WTC11 (cell line): ENCODE results near the gene ZNF768. TPM values are rescaled to one million over a fixed set of nuclear protein-coding genes. Genes with fewer than 3 reads are reported as not detected.

Experiments used
- ATAC-seq: fragments of 200-7000 bp; cut with Tn5 transposase; 2 replicates; pipeline ENCODE4 v1.10.0; 2021; ENCODE audit warnings: mild to moderate bottlenecking, moderate library complexity
- CTCF ChIA-PET: fragments of 300-600 bp; sonication (Branson Sonifier 250); formaldehyde crosslinking; loops from one replicate; lab custom pipeline; 2021; ENCODE audit warnings: antibody characterized with exemption; lab: Charles Lee
- POLR2A ChIA-PET: fragments of 350-600 bp; sonication (Branson Sonifier 250); formaldehyde crosslinking; loops from one replicate; lab custom pipeline; 2021; ENCODE audit warnings: antibody characterized with exemption; lab: Charles Lee
- DNase-seq: peaks from one replicate; pipeline ENCODE4 v3.0.0; 2021; ENCODE audit warnings: low spot score
- H3K27ac Mint-ChIP-seq: 2 replicates; pipeline ENCODE4 v1.8.0; 2021; ENCODE audit warnings: mixed read lengths
- H3K27me3 Mint-ChIP-seq: 2 replicates; pipeline ENCODE4 v1.8.0; 2021; ENCODE audit warnings: low read depth, mild to moderate bottlenecking, moderate library complexity, mixed read lengths
- H3K36me3 Mint-ChIP-seq: 2 replicates; pipeline ENCODE4 v1.8.0; 2021; ENCODE audit warnings: mixed read lengths
- H3K4me1 Mint-ChIP-seq: 2 replicates; pipeline ENCODE4 v1.8.0; 2022; ENCODE audit warnings: mixed read lengths
- H3K4me3 Mint-ChIP-seq: 2 replicates; pipeline ENCODE4 v1.8.0; 2021; ENCODE audit warnings: mild to moderate bottlenecking, moderate library complexity, mixed read lengths
- H3K9me3 Mint-ChIP-seq: 2 replicates; pipeline ENCODE4 v1.8.0; 2021; ENCODE audit warnings: mixed read lengths
- CBFB ChIP-seq: sonication (generic); formaldehyde crosslinking; IDR thresholded peaks from 2 replicates; pipeline ENCODE4 v1.8.1; 2022; ENCODE audit warnings: mild to moderate bottlenecking, low read depth, missing genetic modification reagents
- CREB1 ChIP-seq: sonication (generic); formaldehyde crosslinking; IDR thresholded peaks from 2 replicates; pipeline ENCODE4 v1.8.0; 2023; ENCODE audit warnings: mild to moderate bottlenecking, missing genetic modification reagents
- EMX1 ChIP-seq: fragments of 250-450 bp; sonication (Bioruptor Pico); IDR thresholded peaks from 2 replicates; pipeline ENCODE4 v1.8.0; 2021; ENCODE audit warnings: mild to moderate bottlenecking
- FOXJ3 ChIP-seq: sonication (generic); formaldehyde crosslinking; IDR thresholded peaks from 2 replicates; pipeline ENCODE4 v1.9.0; 2021; ENCODE audit warnings: missing genetic modification reagents, mild to moderate bottlenecking, borderline replicate concordance
- GRHL2 ChIP-seq: fragments of 250-450 bp; sonication (Bioruptor Pico); IDR thresholded peaks from 2 replicates; pipeline ENCODE4 v1.8.0; 2022; ENCODE audit warnings: mild to moderate bottlenecking, moderate library complexity; ENCODE audit not compliant: insufficient replicate concordance, severe bottlenecking
- IRF2 ChIP-seq: sonication (generic); formaldehyde crosslinking; IDR thresholded peaks from 2 replicates; pipeline ENCODE4 v1.8.0; 2022; ENCODE audit warnings: low read depth, missing genetic modification reagents, borderline replicate concordance
- JUN ChIP-seq: sonication (generic); formaldehyde crosslinking; IDR thresholded peaks from 2 replicates; pipeline ENCODE4 v1.8.0; 2023; ENCODE audit warnings: mild to moderate bottlenecking, missing genetic modification reagents
- NR1H2 ChIP-seq: sonication (generic); formaldehyde crosslinking; IDR thresholded peaks from 2 replicates; pipeline ENCODE4 v1.9.0; 2021; ENCODE audit warnings: mild to moderate bottlenecking, moderate library complexity, missing genetic modification reagents
- NR3C1 ChIP-seq: sonication (generic); formaldehyde crosslinking; conservative IDR thresholded peaks from 2 replicates; pipeline ENCODE4 v1.8.1; 2023; ENCODE audit warnings: low read depth, mild to moderate bottlenecking, missing genetic modification reagents
- PRRX2 ChIP-seq: fragments of 250-450 bp; sonication (Bioruptor Pico); IDR thresholded peaks from 2 replicates; pipeline ENCODE4 v1.8.0; 2021; ENCODE audit warnings: mild to moderate bottlenecking
- RELA ChIP-seq: sonication (generic); formaldehyde crosslinking; IDR thresholded peaks from 2 replicates; pipeline ENCODE4 v1.8.1; 2022; ENCODE audit warnings: missing genetic modification reagents, mild to moderate bottlenecking, borderline replicate concordance
- SMAD3 ChIP-seq: sonication (generic); formaldehyde crosslinking; IDR thresholded peaks from 2 replicates; pipeline ENCODE4 v1.8.0; 2022; ENCODE audit warnings: missing genetic modification reagents, mild to moderate bottlenecking, borderline replicate concordance
- TEAD4 ChIP-seq: sonication (generic); formaldehyde crosslinking; IDR thresholded peaks from 2 replicates; pipeline ENCODE4 v1.8.0; 2022; ENCODE audit warnings: mild to moderate bottlenecking, missing genetic modification reagents
- ZNF671 ChIP-seq: fragments of 250-450 bp; sonication (Bioruptor Pico); IDR thresholded peaks from 2 replicates; pipeline ENCODE4 v1.8.0; 2021; ENCODE audit warnings: mild to moderate bottlenecking
- total RNA-seq: library from RNA; stranded (reverse); gene quantifications from 3 replicates; pipeline ENCODE4 v1.2.3, GENCODE V29; 2021
- TF ChIP-seq, protein P1 (sequence below): sonication (generic); formaldehyde crosslinking; IDR thresholded peaks from 2 replicates; pipeline ENCODE4 v1.8.1; 2022; ENCODE audit warnings: mild to moderate bottlenecking, moderate library complexity, missing genetic modification reagents
- TF ChIP-seq, protein P2 (sequence below): sonication (generic); formaldehyde crosslinking; IDR thresholded peaks from 2 replicates; pipeline ENCODE4 v1.8.0; 2022; ENCODE audit warnings: mild to moderate bottlenecking, missing genetic modification reagents
- TF ChIP-seq, protein P3 (sequence below): sonication (generic); formaldehyde crosslinking; IDR thresholded peaks from 2 replicates; pipeline ENCODE4 v1.8.0; 2022; ENCODE audit warnings: mild to moderate bottlenecking, missing genetic modification reagents
- TF ChIP-seq, protein P4 (sequence below): fragments of 250-450 bp; sonication (Bioruptor Pico); IDR thresholded peaks from 2 replicates; pipeline ENCODE4 v2.1.2; 2022; ENCODE audit warnings: mild to moderate bottlenecking, moderate library complexity
- TF ChIP-seq, protein P5 (sequence below): sonication (generic); formaldehyde crosslinking; IDR thresholded peaks from 2 replicates; pipeline ENCODE4 v1.8.1; 2022; ENCODE audit warnings: low read depth, mild to moderate bottlenecking, moderate library complexity, missing genetic modification reagents, borderline replicate concordance

The ZNF768 gene
- total RNA-seq, 1 experiment from 2014 or later, result 35.9 TPM

DNA sequence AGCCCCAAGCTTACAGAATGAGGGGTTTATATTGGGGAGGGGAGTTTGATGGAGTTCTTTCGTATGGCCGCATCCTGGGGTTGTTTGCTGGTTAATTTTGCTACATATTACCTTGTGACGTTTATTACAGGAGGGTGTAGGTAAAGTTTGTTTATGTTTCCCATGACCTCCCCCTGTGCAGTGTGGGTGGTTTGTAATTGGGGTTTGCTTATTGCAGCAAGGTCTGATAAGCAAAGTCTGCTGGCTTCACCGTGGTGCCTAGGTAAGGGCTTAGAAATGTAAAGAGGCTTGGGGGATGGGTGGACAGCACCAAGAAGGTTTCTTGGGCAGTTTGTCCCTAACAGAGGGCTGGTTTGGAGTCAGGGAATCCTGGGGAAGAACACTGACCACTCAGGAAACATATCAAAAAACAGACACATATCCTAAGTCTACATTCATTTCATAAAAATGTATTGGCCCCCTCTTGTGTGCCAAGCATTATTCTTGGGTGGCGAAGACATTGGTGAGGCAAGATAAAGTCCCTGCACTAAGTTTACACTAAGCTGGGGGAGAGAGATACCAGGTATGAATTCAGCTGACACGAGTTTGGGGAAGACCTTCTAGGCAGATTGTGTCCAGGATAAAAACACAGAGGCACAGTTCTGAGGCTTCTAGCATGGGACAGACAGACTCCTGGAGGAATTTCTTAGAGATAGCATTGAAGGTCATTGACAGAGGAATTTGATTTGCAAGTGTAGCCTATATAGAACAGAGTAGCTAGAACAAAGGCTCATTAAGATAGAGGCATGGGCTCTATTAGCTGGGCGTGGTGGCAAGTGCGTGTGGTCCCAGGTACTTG lies 22.3 kb upstream of the ZNF768 start (continued):
- TF ChIP-seq, protein P1, sequence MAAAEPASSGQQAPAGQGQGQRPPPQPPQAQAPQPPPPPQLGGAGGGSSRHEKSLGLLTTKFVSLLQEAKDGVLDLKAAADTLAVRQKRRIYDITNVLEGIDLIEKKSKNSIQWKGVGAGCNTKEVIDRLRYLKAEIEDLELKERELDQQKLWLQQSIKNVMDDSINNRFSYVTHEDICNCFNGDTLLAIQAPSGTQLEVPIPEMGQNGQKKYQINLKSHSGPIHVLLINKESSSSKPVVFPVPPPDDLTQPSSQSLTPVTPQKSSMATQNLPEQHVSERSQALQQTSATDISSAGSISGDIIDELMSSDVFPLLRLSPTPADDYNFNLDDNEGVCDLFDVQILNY (CRISPR knock-in tag), result no peak
- TF ChIP-seq EMX1 (no peak), PRRX2 (CRISPR knock-in tag) (no peak)
- TF ChIP-seq, all 79 proteins: peak for 0

DNA sequence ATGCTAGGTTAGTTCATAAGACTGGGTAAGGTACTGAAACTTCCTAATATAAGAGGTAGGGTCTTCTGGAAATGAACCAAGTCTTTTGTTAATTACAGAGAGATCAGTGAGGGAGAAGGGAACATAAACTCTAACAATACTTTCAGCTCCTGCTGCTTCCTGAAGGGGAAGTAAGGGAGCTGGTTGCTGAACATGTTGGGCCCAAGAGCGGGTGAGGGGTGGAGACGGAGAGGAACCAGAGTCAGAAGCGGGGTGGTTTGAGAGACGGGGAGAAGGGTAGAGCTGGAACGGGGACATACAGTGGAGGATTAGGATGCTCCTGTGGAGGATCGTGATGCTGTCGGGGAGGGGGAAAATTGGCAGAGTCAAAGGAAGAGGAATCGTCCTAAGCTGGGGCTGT lies 19.7 kb upstream of the ZNF768 start:
- peaks cover 17% of the 10 kb centered on the region for H3K4me1 Mint-ChIP-seq
- no peak overlapping the region for H3K27ac Mint-ChIP-seq
- ATAC-seq (no peak), DNase-seq (no peak)
- no peak overlapping the region for H3K4me3 Mint-ChIP-seq
- POLR2A ChIA-PET, result no interaction called here
- H3K9me3 Mint-ChIP-seq, result no peaks in the 10 kb centered on the region; the same call in 1 of the 2 replicates
- H3K36me3 Mint-ChIP-seq, result peaks cover 5% of the 10 kb centered on the region; the same call in 1 of the 2 replicates
- no peaks in the 10 kb centered on the region for H3K27me3 Mint-ChIP-seq
- CTCF ChIA-PET, result interaction anchor here (1.2 kb wide), 1 partner anchor 11 kb away, joined by 5 read pairs; no protein-coding TSS in a partner anchor
- TF ChIP-seq TEAD4, result no peak
- TF ChIP-seq CBFB (CRISPR knock-in tag), result no peak
- TF ChIP-seq NR3C1 (CRISPR knock-in tag), result no peak
- no peak for TF ChIP-seq CREB1
- no peak for TF ChIP-seq IRF2
- no peak for TF ChIP-seq ZNF671 (CRISPR knock-in tag)
- no peak for TF ChIP-seq PRRX2 (CRISPR knock-in tag)
- TF ChIP-seq RELA (CRISPR knock-in tag), result no peak
- no peak for TF ChIP-seq GRHL2 (CRISPR knock-in tag)
- TF ChIP-seq SMAD3 (CRISPR knock-in tag), result no peak
- TF ChIP-seq FOXJ3 (CRISPR knock-in tag), result no peak
- TF ChIP-seq, protein P2, sequence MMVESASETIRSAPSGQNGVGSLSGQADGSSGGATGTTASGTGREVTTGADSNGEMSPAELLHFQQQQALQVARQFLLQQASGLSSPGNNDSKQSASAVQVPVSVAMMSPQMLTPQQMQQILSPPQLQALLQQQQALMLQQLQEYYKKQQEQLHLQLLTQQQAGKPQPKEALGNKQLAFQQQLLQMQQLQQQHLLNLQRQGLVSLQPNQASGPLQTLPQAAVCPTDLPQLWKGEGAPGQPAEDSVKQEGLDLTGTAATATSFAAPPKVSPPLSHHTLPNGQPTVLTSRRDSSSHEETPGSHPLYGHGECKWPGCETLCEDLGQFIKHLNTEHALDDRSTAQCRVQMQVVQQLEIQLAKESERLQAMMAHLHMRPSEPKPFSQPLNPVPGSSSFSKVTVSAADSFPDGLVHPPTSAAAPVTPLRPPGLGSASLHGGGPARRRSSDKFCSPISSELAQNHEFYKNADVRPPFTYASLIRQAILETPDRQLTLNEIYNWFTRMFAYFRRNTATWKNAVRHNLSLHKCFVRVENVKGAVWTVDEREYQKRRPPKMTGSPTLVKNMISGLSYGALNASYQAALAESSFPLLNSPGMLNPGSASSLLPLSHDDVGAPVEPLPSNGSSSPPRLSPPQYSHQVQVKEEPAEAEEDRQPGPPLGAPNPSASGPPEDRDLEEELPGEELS (CRISPR knock-in tag), result no peak
- TF ChIP-seq, protein P3, sequence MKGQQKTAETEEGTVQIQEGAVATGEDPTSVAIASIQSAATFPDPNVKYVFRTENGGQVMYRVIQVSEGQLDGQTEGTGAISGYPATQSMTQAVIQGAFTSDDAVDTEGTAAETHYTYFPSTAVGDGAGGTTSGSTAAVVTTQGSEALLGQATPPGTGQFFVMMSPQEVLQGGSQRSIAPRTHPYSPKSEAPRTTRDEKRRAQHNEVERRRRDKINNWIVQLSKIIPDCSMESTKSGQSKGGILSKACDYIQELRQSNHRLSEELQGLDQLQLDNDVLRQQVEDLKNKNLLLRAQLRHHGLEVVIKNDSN (CRISPR knock-in tag), result no peak
- TF ChIP-seq NR1H2 (CRISPR knock-in tag), result no peak
- TF ChIP-seq, protein P4, sequence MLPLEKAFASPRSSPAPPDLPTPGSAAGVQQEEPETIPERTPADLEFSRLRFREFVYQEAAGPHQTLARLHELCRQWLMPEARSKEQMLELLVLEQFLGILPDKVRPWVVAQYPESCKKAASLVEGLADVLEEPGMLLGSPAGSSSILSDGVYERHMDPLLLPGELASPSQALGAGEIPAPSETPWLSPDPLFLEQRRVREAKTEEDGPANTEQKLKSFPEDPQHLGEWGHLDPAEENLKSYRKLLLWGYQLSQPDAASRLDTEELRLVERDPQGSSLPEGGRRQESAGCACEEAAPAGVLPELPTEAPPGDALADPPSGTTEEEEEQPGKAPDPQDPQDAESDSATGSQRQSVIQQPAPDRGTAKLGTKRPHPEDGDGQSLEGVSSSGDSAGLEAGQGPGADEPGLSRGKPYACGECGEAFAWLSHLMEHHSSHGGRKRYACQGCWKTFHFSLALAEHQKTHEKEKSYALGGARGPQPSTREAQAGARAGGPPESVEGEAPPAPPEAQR (CRISPR knock-in tag), result no peak

DNA sequence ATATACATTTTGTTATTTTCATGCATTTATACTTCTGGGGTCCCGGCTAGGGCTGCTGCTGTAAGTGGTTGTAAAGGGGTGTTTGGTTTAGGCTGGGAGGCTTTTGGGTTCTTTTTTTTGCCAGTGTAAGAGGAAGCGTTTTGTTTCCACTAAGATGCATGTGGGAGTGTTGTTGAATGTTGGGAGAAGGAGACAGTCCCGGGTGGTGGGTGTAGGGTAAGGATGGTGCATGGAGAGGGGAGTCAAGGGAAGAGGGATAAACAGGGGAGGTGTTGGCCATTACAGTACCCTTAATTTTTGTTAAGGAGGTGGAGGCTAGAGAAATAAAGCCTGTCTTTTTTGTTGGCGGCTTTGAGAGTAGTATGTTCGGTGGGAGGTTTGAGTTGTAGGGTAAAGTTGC lies 16.7 kb upstream of the ZNF768 start:
- DNase-seq, result no peak
- POLR2A ChIA-PET, result no interaction called here
- H3K27ac Mint-ChIP-seq, result no peak overlapping the region
- H3K36me3 Mint-ChIP-seq, result peaks cover 4% of the 10 kb centered on the region; the same call in 1 of the 2 replicates
- no peaks in the 10 kb centered on the region; the same call in 1 of the 2 replicates for H3K9me3 Mint-ChIP-seq
- H3K4me3 Mint-ChIP-seq, result no peak overlapping the region
- TF ChIP-seq, protein P5, sequence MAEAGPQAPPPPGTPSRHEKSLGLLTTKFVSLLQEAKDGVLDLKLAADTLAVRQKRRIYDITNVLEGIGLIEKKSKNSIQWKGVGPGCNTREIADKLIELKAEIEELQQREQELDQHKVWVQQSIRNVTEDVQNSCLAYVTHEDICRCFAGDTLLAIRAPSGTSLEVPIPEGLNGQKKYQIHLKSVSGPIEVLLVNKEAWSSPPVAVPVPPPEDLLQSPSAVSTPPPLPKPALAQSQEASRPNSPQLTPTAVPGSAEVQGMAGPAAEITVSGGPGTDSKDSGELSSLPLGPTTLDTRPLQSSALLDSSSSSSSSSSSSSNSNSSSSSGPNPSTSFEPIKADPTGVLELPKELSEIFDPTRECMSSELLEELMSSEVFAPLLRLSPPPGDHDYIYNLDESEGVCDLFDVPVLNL (CRISPR knock-in tag), result no peak
- no peak for TF ChIP-seq JUN
- TF ChIP-seq, all 79 proteins: peak for 0
- peaks cover 6% of the 10 kb centered on the region for H3K4me1 Mint-ChIP-seq
- CTCF ChIA-PET, result interaction anchor here (1.1 to 1.8 kb wide), 2 partner anchors 73 to 113 kb away, joined by 3 to 12 read pairs; partner anchors contain the start of gene DCTPP1
- ATAC-seq, result no peak
- H3K27me3 Mint-ChIP-seq, result no peaks in the 10 kb centered on the region
